ENCODE results near the gene RABL3. TPM values are rescaled to one million over a fixed set of nuclear protein-coding genes. Genes with fewer than 3 reads are reported as not detected.

RABL3 gene
- total RNA-seq, 6 experiments from 2014 or later: 32.0 to 39.4 (median 36.9) TPM

- no peak overlapping the region for H3K4me3 Mint-ChIP-seq
- H3K36me3 Mint-ChIP-seq (ENCODE audit: low read depth): peaks cover 8% of the 10 kb centered on the region; the same call in 1 of the 2 replicates
These were observed 31.9 kb downstream of the RABL3 start for GRCh38 chr3:120710369-120710768.

GRCh38 chr3:120708408-120708807, 33.9 kb downstream of the RABL3 start:
- Mint-ChIP-seq H3K27me3 (ENCODE audit: insufficient read depth) (no peaks in the 10 kb centered on the region), H3K27ac (no peak overlapping the region), H3K36me3 (ENCODE audit: low read depth) (peaks cover 19% of the 10 kb centered on the region), H3K9me3 (peaks cover 8% of the 10 kb centered on the region), H3K4me1 (ENCODE audit: low read depth) (peaks cover 16% of the 10 kb centered on the region), H3K4me3 (no peak overlapping the region)
- TF ChIP-seq CTCF (IDR thresholded peaks at IDR 0.05): no peak
- DNase-seq: no peak

More at GRCh38 chr3:120710369-120710768, 31.9 kb downstream of the RABL3 start:
- Mint-ChIP-seq H3K4me1 (ENCODE audit: low read depth) (peaks cover 16% of the 10 kb centered on the region), H3K9me3 (no peaks in the 10 kb centered on the region), H3K27ac (no peak overlapping the region), H3K27me3 (ENCODE audit: insufficient read depth) (no peaks in the 10 kb centered on the region)
- TF ChIP-seq CTCF (IDR thresholded peaks at IDR 0.05): no peak
- DNase-seq: no peak

GRCh38 chr3:120706950-120707349, 35.4 kb downstream of the RABL3 start:
- H3K27ac Mint-ChIP-seq: no peak overlapping the region
- no peaks in the 10 kb centered on the region for H3K27me3 Mint-ChIP-seq (ENCODE audit: insufficient read depth)
- TF ChIP-seq CTCF (IDR thresholded peaks at IDR 0.05): no peak
- peaks cover 14% of the 10 kb centered on the region for H3K9me3 Mint-ChIP-seq
- no peak for DNase-seq
- H3K4me3 Mint-ChIP-seq: no peak overlapping the region
- peaks cover 31% of the 10 kb centered on the region for H3K36me3 Mint-ChIP-seq (ENCODE audit: low read depth)
- H3K4me1 Mint-ChIP-seq (ENCODE audit: low read depth): peaks cover 10% of the 10 kb centered on the region

- no peak for DNase-seq
These were observed 36.3 kb downstream of the RABL3 start for GRCh38 chr3:120705884-120706582.

GRCh38 chr3:120699333-120699732, 43.0 kb downstream of the RABL3 start:
- no peaks in the 10 kb centered on the region for H3K27me3 Mint-ChIP-seq (ENCODE audit: insufficient read depth)
- no peak for TF ChIP-seq CTCF (IDR thresholded peaks at IDR 0.05)
- peaks cover 14% of the 10 kb centered on the region for H3K9me3 Mint-ChIP-seq
- peaks cover 2% of the 10 kb centered on the region for H3K4me1 Mint-ChIP-seq (ENCODE audit: low read depth)
- DNase-seq: no peak
- H3K27ac Mint-ChIP-seq: no peak overlapping the region
- no peak overlapping the region for H3K4me3 Mint-ChIP-seq
- H3K36me3 Mint-ChIP-seq (ENCODE audit: low read depth): peaks cover 45% of the 10 kb centered on the region

More at GRCh38 chr3:120705884-120706582, 36.3 kb downstream of the RABL3 start:
- Mint-ChIP-seq H3K36me3 (ENCODE audit: low read depth) (peaks cover 34% of the 10 kb centered on the region), H3K4me3 (no peak overlapping the region), H3K4me1 (ENCODE audit: low read depth) (peaks cover 10% of the 10 kb centered on the region), H3K27ac (no peak overlapping the region; the same call in 1 of the 2 replicates), H3K27me3 (ENCODE audit: insufficient read depth) (no peaks in the 10 kb centered on the region), H3K9me3 (peaks cover 14% of the 10 kb centered on the region)
- no peak for TF ChIP-seq CTCF (IDR thresholded peaks at IDR 0.05)

Measured in HFFc6 (cell line).